Fibroblast of pulmonary artery (primary cell): ENCODE results near the gene PLA2G2D.
"Not testable (repeated sequence)": the region's sequence is repeated elsewhere in the genome, so short reads cannot be mapped to it uniquely, and the experiment has no call there.

Source experiments
- DNase-seq: peaks from one replicate; pipeline ENCODE4 v3.0.0-alpha.2; 2010; ENCODE audit warnings: low read depth
- H3K4me3 ChIP-seq: replicated peaks from 2 replicates; pipeline ENCODE4 v1.5.1; 2011; ENCODE audit warnings: low read depth, mild to moderate bottlenecking, control low read depth, low read length, moderate library complexity
- TF ChIP-seq, protein P1 (sequence below): IDR thresholded peaks from 2 replicates; pipeline ENCODE4 v1.5.1; 2011; ENCODE audit warnings: mild to moderate bottlenecking, control low read depth, low read length, inconsistent platforms; ENCODE audit errors: missing control alignments

Gene PLA2G2D

DNA sequence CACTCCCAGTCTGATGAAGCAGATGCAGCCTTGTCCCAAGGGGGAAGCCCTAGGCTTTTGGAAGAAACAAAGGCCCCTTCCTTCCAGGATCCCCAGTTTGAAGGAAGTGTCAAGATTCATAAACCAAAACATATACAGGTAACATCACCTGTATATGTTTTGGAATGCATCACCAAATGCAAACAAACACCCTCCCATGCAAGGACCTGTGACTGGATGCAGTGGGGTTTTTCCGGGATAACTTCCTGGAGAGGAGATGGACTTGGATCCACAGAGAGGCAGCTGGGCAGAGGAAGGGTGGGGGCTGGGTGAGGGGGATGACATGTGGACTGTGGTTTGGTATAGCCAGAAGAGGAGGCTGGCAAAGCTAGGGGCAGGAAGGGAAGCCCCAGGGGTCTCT, 18.3 kb upstream of the PLA2G2D start:
- DNase-seq, result no peak
- H3K4me3 ChIP-seq, result no peak overlapping the region
- TF ChIP-seq, protein P1, sequence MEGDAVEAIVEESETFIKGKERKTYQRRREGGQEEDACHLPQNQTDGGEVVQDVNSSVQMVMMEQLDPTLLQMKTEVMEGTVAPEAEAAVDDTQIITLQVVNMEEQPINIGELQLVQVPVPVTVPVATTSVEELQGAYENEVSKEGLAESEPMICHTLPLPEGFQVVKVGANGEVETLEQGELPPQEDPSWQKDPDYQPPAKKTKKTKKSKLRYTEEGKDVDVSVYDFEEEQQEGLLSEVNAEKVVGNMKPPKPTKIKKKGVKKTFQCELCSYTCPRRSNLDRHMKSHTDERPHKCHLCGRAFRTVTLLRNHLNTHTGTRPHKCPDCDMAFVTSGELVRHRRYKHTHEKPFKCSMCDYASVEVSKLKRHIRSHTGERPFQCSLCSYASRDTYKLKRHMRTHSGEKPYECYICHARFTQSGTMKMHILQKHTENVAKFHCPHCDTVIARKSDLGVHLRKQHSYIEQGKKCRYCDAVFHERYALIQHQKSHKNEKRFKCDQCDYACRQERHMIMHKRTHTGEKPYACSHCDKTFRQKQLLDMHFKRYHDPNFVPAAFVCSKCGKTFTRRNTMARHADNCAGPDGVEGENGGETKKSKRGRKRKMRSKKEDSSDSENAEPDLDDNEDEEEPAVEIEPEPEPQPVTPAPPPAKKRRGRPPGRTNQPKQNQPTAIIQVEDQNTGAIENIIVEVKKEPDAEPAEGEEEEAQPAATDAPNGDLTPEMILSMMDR, result no peak

- TF ChIP-seq, protein P1, result no peak
- H3K4me3 ChIP-seq, result no peak overlapping the region
- DNase-seq, result no peak
These were observed 17.7 kb upstream of the PLA2G2D start for GRCh38 chr1:20137055-20137454.

- H3K4me3 ChIP-seq, result no peak overlapping the region
- DNase-seq, result no peak
- TF ChIP-seq, protein P1, result no peak
These were observed 16.9 kb upstream of the PLA2G2D start for GRCh38 chr1:20136249-20136648.

GRCh38 chr1:20134995-20135394, 15.7 kb upstream of the PLA2G2D start:
- TF ChIP-seq, protein P1, result no peak
- no peak overlapping the region for H3K4me3 ChIP-seq
- no peak for DNase-seq

DNA sequence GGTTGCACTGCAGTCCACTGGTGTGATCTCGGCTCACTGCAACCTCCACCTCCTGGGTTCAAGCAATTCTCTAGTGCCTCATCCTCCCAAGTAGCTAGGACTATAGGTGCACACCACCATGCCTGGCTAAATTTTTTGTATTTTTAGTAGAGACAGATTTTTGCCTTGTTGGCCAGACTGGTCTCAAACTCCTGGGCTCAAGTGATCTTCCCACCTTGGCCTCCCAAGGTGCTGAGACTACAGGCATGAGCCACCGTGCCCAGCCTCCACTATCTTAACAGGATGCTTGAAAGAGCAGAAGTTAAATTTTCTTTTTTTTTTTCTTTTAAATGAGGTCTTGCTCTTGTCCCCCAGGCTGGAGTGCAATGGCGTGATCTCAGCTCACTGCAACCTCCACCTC, 11.2 kb upstream of the PLA2G2D start:
- H3K4me3 ChIP-seq, DNase-seq: not testable (repeated sequence)

GRCh38 chr1:20126806-20127440, 7.6 kb upstream of the PLA2G2D start:
- TF ChIP-seq, protein P1, result no peak
- no peak overlapping the region for H3K4me3 ChIP-seq
- DNase-seq, result no peak

DNA sequence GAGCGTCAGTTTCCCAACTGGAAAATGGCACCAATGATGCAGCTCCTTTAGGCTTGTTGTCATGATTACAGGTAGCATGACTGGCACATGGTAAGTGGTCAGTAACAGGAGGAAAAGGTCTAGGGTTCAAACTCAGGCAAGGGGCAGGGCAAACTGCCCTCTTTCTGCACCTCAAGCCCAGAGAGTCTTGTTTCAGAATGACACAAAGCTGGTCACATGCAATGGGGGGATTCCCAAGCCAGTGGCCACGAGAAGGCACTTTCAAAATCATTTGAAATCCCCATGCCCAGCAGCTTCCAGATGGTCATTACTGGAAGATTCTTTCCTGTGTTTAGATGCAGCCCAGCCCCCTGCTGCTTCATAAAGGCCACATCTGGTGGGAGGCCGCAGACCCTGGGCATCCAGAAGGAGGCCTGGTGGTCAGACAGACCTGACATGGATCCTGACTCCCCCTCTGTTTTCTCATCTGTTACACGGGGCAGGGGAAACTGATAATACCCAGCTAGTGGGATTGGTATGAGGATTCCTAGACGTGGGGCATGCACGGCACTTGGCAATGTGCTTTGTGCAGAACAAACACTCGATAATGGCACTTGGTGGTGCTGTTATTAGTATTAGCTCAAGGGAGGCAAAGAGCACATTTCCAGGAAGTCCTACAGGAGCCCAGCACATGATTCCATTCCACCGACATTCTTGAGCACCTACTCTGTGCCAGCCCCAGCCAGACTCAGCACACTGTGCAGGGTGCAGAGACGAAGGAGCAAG, 6.9 kb upstream of the PLA2G2D start:
- DNase-seq, result no peak
- H3K4me3 ChIP-seq, result no peak overlapping the region
- TF ChIP-seq, protein P1, result no peak
